BLaER1 (cell line): ENCODE measurements around the gene FAM50A.

Experiments
- H3K27ac ChIP-seq: shearing (Covaris generic); formaldehyde crosslinking; 2 replicates; pipeline ENCODE4 v1.8.1; 2022
- H3K27me3 ChIP-seq: shearing (Covaris generic); formaldehyde crosslinking; 2 replicates; pipeline ENCODE4 v1.8.1; 2022
- H3K36me3 ChIP-seq: shearing (Covaris generic); formaldehyde crosslinking; 2 replicates; pipeline ENCODE4 v1.8.1; 2022
- H3K4me1 ChIP-seq: shearing (Covaris generic); formaldehyde crosslinking; 2 replicates; pipeline ENCODE4 v1.8.1; 2022
- H3K4me2 ChIP-seq: shearing (Covaris generic); formaldehyde crosslinking; 2 replicates; pipeline ENCODE4 v1.8.1; 2022
- H3K4me3 ChIP-seq: shearing (Covaris generic); formaldehyde crosslinking; 2 replicates; pipeline ENCODE4 v1.8.1; 2022
- H3K9ac ChIP-seq: shearing (Covaris generic); formaldehyde crosslinking; 2 replicates; pipeline ENCODE4 v1.8.1; 2022
- H3K9me3 ChIP-seq: shearing (Covaris generic); formaldehyde crosslinking; 2 replicates; pipeline ENCODE4 v1.8.1; 2022
- H4K20me1 ChIP-seq: shearing (Covaris generic); formaldehyde crosslinking; 2 replicates; pipeline ENCODE4 v1.8.1; 2022
- Cebpa-rat ChIP-seq: shearing (Covaris generic); IDR thresholded peaks from 2 replicates; pipeline ENCODE4 v1.8.1; 2022

The FAM50A gene

DNA sequence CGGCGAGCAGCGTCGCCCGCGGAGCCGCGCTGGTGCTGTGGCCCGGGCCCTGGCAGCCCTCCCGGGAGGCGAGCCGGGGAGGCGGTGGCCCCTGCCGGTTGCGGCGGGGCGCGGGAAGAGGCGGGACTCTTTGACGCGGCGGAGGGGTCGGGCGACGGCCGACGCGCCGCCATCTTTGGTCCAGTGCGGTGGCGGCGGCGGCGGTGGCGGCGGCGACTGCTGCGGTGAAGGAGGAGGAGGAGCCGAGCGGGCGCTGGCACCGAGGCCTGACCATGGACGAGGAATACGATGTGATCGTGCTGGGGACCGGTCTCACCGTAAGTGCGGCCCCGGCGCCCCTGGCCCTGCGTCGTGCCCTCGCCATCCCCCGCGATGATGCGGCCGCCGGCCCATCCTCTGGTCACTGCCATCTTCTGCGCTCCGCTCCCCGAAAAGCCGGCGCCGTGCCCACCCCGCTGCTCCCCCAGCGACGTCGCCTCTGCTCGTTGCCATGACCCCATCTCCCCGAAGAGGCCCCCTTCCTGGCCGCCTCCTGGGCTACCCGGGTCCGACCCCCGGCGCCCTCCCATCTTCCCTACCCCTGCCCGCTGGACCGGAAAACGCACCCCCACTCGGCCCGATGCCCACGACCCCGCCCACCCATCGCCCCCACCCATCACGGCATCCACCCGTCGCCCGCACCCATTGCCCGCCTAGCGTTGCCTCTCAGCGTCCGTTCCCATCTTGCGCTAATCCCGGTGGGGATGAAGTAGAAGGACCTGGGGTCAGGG, 6.8 kb upstream of the FAM50A start, which contains the start of gene GDI1:
GDI1 (plus strand) TSS at position 172 of the 770 bp plus-strand sequence; CDS start at position 273, 101 bp downstream.
- Histone ChIP-seq H3K4me2 (peak within 1 kb of the TSS; percentile 85), H3K27me3 (peaks cover 18% of the 10 kb centered on the region; the same call in 1 of the 2 replicates), H3K27ac (peak within 1 kb of the TSS; percentile 89), H3K4me1 (peaks cover 17% of the 10 kb centered on the region), H3K4me3 (peak within 1 kb of the TSS; percentile 80), H3K9ac (peak within 1 kb of the TSS; percentile 82), H3K36me3 (peaks cover 65% of the 10 kb centered on the region), H3K9me3 (peaks cover 13% of the 10 kb centered on the region), H4K20me1 (peaks cover 38% of the 10 kb centered on the region)
- no peak for TF ChIP-seq Cebpa-rat

DNA sequence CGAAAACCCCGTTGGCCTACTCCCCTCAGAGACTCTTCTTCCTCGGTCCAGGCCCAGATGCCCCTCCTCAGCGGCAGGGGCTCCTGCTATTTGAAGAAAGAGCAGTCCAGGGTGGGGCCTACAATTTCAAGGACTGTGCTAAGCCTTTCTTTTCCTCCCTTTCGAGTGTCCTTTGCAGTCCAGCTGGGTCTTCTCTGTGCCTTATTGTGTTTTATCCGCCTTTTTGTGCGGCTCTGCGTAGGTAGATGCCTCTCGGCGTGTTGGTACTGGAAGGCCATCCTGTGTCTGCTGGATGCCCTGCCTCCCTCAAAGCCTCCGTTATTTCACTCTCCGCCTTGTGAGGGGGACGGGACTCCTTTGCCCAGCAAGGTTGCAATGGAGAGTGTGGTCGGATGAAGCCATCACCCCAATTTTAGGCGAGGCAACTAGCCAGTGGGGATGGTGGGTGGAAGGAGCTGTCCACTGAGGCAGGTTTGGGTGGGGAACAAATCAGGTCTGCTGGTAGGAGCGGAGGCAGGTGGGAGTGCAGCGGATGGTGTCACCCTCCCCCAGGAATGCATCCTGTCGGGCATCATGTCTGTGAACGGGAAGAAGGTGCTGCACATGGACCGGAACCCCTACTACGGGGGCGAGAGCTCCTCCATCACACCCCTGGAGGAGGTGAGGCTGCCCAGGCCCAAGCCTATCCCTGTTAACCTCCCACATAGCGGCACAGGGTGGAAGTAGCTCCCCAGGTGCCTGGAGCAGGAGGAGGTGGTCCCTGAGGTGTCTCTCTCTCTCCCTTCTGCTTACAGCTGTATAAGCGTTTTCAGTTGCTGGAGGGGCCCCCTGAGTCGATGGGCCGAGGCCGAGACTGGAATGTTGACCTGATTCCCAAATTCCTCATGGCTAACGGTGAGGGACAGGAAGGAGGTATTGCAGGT, 5.7 kb upstream of the FAM50A start:
- H3K4me1 ChIP-seq = peaks cover 17% of the 10 kb centered on the region
- peak overlapping the region; percentile 82 for H3K9ac ChIP-seq
- H3K9me3 ChIP-seq = peaks cover 13% of the 10 kb centered on the region
- TF ChIP-seq Cebpa-rat = no peak
- H3K4me2 ChIP-seq = peak overlapping the region; percentile 85
- peaks cover 10% of the 10 kb centered on the region; the same call in 1 of the 2 replicates for H3K27me3 ChIP-seq
- H4K20me1 ChIP-seq = peaks cover 41% of the 10 kb centered on the region
- H3K27ac ChIP-seq = no peak overlapping the region
- peak overlapping the region; percentile 80 for H3K4me3 ChIP-seq
- H3K36me3 ChIP-seq = peaks cover 59% of the 10 kb centered on the region

DNA sequence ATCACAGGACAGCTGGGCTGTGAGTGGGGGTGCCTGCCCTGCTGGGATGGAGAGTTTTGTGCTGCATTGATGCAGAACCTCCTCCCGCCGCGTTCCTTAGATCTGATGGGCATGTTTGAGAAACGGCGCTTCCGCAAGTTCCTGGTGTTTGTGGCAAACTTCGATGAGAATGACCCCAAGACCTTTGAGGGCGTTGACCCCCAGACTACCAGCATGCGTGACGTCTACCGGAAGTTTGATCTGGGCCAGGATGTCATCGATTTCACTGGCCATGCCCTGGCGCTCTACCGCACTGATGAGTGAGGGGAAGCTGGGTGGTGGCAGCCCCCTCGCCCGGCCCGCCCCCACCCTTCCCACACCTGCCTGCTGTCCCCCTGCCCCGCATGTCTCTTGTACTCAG, 4.1 kb upstream of the FAM50A start:
- Histone ChIP-seq H3K4me1 (peaks cover 23% of the 10 kb centered on the region), H3K36me3 (peaks cover 43% of the 10 kb centered on the region), H3K27me3 (0 out of 2 replicates have a peak, but pooled peaks cover 6% of the 10 kb centered on the region), H3K27ac (no peak overlapping the region), H3K9ac (no peak overlapping the region), H3K9me3 (peaks cover 21% of the 10 kb centered on the region), H3K4me3 (no peak overlapping the region), H4K20me1 (peaks cover 52% of the 10 kb centered on the region), H3K4me2 (no peak overlapping the region)
- TF ChIP-seq Cebpa-rat = no peak

GRCh38 chrX:154440623-154441357, 3.2 kb upstream of the FAM50A start:
- Histone ChIP-seq H3K9ac (no peak overlapping the region), H3K27me3 (0 out of 2 replicates have a peak, but pooled peaks cover 9% of the 10 kb centered on the region), H3K4me3 (no peak overlapping the region), H3K27ac (no peak overlapping the region), H3K9me3 (peaks cover 21% of the 10 kb centered on the region), H3K36me3 (peaks cover 36% of the 10 kb centered on the region), H3K4me1 (peaks cover 26% of the 10 kb centered on the region), H4K20me1 (peaks cover 62% of the 10 kb centered on the region), H3K4me2 (no peak overlapping the region)
- no peak for TF ChIP-seq Cebpa-rat

- Histone ChIP-seq H4K20me1 (peaks cover 62% of the 10 kb centered on the region), H3K4me1 (peaks cover 20% of the 10 kb centered on the region), H3K36me3 (peaks cover 44% of the 10 kb centered on the region), H3K4me2 (no peak overlapping the region), H3K9ac (no peak overlapping the region), H3K4me3 (no peak overlapping the region), H3K27me3 (0 out of 2 replicates have a peak, but pooled peaks cover 17% of the 10 kb centered on the region), H3K9me3 (peaks cover 21% of the 10 kb centered on the region), H3K27ac (no peak overlapping the region)
- no peak for TF ChIP-seq Cebpa-rat
These were observed 2.4 kb upstream of the FAM50A start for GRCh38 chrX:154441564-154441963.

- no peak overlapping the region for H3K9ac ChIP-seq
- peaks cover 23% of the 10 kb centered on the region for H3K27me3 ChIP-seq
- H3K4me1 ChIP-seq = peaks cover 20% of the 10 kb centered on the region
- no peak overlapping the region for H3K27ac ChIP-seq
- H4K20me1 ChIP-seq = peaks cover 62% of the 10 kb centered on the region
- TF ChIP-seq Cebpa-rat = no peak
- peaks cover 47% of the 10 kb centered on the region for H3K36me3 ChIP-seq
- no peak overlapping the region for H3K4me3 ChIP-seq
- peaks cover 21% of the 10 kb centered on the region for H3K9me3 ChIP-seq
- no peak overlapping the region for H3K4me2 ChIP-seq
These were observed 1.8 kb upstream of the FAM50A start for GRCh38 chrX:154441984-154442707.

- peaks cover 35% of the 10 kb centered on the region for H3K27me3 ChIP-seq
- peaks cover 15% of the 10 kb centered on the region for H3K4me1 ChIP-seq
- no peak overlapping the region for H3K27ac ChIP-seq
- H3K4me2 ChIP-seq = peak overlapping the region; percentile 85
- H3K36me3 ChIP-seq = peaks cover 54% of the 10 kb centered on the region
- peaks cover 56% of the 10 kb centered on the region for H4K20me1 ChIP-seq
- TF ChIP-seq Cebpa-rat = no peak
- H3K9ac ChIP-seq = peak overlapping the region; percentile 76; the same call in 1 of the 2 replicates
- H3K9me3 ChIP-seq = peaks cover 13% of the 10 kb centered on the region; the same call in 1 of the 2 replicates
- H3K4me3 ChIP-seq = peak overlapping the region; percentile 71
These were observed 446 bp upstream of the FAM50A start for GRCh38 chrX:154443479-154443910.

DNA sequence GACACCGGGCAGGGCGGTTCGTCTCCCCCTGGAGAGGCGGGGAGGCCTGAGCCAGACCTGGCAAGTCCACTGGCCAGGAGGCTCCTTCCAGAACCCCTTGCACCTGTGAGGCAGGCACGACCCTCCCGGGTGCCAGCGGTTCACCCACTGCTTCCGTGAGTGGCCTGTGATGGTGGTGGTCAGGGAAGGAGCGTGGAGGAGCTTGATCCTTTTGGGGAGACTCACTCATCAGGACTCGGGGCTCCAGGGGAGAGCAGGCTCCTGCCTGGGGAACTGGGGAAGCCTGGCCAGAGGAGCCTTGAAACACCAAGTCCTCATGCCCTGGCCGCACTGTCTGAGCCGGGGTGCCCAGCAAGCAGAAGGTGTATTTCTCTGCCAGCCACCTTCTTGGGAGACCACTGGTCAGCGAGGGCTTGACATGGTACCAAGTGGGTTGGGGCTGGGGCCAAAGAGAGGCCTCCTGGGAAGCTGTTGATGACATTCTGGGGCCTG, 860 bp downstream of the FAM50A start:
- H4K20me1 ChIP-seq = peaks cover 50% of the 10 kb centered on the region
- H3K27me3 ChIP-seq = peaks cover 46% of the 10 kb centered on the region
- peak overlapping the region; percentile 71 for H3K4me3 ChIP-seq
- H3K9ac ChIP-seq = peak overlapping the region; percentile 76
- peaks cover 10% of the 10 kb centered on the region for H3K4me1 ChIP-seq
- H3K36me3 ChIP-seq = peaks cover 53% of the 10 kb centered on the region
- H3K27ac ChIP-seq = peak overlapping the region; percentile 70
- peak overlapping the region; percentile 85 for H3K4me2 ChIP-seq
- no peak for TF ChIP-seq Cebpa-rat
- H3K9me3 ChIP-seq = peaks cover 13% of the 10 kb centered on the region; the same call in 1 of the 2 replicates
